Dendritic cell treated with granulocyte-macrophage colony-stimulating factor and Interleukin-4, amounts not matched to agents 40 ng/mL and 50 ng/mL, for 4 days (primary cell): Measurements from ENCODE around the gene PSG1.
"Not testable (repeated sequence)": the region's sequence is repeated elsewhere in the genome, so short reads cannot be mapped to it uniquely, and the experiment has no call there.

Experiments used
- H3K27ac Mint-ChIP-seq: one replicate; pipeline ENCODE4 v1.8.0; 2022; ENCODE audit warnings: mild to moderate bottlenecking, mixed read lengths
- H3K27me3 Mint-ChIP-seq: one replicate; pipeline ENCODE4 v1.8.0; 2022; ENCODE audit warnings: mild to moderate bottlenecking, mixed read lengths
- H3K36me3 Mint-ChIP-seq: one replicate; pipeline ENCODE4 v1.8.0; 2022; ENCODE audit warnings: low read depth, mixed read lengths
- H3K4me1 Mint-ChIP-seq: one replicate; pipeline ENCODE4 v1.8.0; 2022; ENCODE audit warnings: low read depth, mixed read lengths
- H3K4me3 Mint-ChIP-seq: one replicate; pipeline ENCODE4 v1.8.0; 2022; ENCODE audit warnings: mild to moderate bottlenecking, moderate library complexity, mixed read lengths
- H3K9me3 Mint-ChIP-seq: one replicate; pipeline ENCODE4 v1.8.0; 2022; ENCODE audit warnings: mixed read lengths
- intact Hi-C: fragments of 100-400 bp; cut with micrococcal nuclease; formaldehyde crosslinking; loops from one replicate; pipeline ENCODE4 v1.15.0; 2022

PSG1 gene

DNA sequence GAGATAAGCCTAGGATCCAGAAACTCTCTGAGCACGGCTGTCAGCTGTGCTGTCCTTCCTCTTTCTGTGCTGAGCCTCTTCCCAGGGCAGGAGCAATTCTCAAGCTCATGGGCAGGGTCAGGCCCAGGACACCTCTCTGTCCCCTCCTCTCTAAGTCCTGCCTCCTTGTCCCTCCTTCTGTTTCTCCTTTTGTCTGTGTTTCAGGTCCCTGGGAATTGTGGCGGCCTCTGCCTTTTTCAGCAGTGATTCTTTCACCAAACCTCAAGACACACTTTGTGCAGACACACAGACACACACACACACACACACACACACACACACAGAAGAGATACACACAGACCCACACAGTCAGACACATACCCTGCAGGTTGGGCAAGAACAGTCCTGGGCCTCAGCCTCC lies at the start of gene PSG1:
Gene PSG1, minus strand, starts transcription at position 101 of the 400 bp plus-strand sequence. CDS start 132 bp downstream, outside the sequence.
- Mint-ChIP-seq H3K27ac (no peak within 1 kb of the TSS), H3K36me3 (no peaks in the 10 kb centered on the region), H3K27me3 (peaks cover 2% of the 10 kb centered on the region), H3K4me3 (no peak within 1 kb of the TSS), H3K4me1 (no peaks in the 10 kb centered on the region), H3K9me3 (no peaks in the 10 kb centered on the region)
- intact Hi-C loops: no loop called here

GRCh38 chr19:42928896-42929295 lies 49.4 kb upstream of the PSG1 start:
- H3K4me3 Mint-ChIP-seq: no peak overlapping the region
- no peak overlapping the region for H3K27ac Mint-ChIP-seq
- no peaks in the 10 kb centered on the region for H3K9me3 Mint-ChIP-seq
- intact Hi-C loops: no loop called here
- H3K4me1 Mint-ChIP-seq: no peaks in the 10 kb centered on the region
- H3K36me3 Mint-ChIP-seq: no peaks in the 10 kb centered on the region
- H3K27me3 Mint-ChIP-seq: peaks cover 2% of the 10 kb centered on the region

- intact Hi-C loops: no loop called here
- Mint-ChIP-seq H3K27me3 (no peaks in the 10 kb centered on the region), H3K4me1 (no peaks in the 10 kb centered on the region), H3K4me3 (no peak overlapping the region), H3K27ac (no peak overlapping the region), H3K9me3 (no peaks in the 10 kb centered on the region), H3K36me3 (no peaks in the 10 kb centered on the region)
These were observed 47.3 kb upstream of the PSG1 start for GRCh38 chr19:42926781-42927180.

DNA sequence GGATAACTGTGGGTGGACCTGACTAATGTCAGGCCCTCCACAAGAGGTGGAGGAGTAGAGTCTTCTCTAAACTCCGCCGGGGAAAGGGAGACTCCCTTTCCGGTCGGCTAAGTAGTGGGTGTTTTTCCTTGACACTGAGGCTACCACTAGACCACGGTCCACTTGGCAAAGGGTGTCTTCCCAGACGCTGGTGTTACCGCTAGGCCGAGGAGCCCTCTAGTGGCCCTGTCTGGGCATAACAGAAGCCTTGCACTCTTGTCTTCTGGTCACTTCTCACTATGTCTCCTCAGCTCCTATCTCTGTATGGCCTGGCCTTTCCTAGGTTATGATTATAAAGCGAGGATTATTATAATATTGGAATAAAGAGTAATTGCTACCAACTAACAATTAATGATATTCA lies 43.6 kb upstream of the PSG1 start:
- H3K4me3 Mint-ChIP-seq, H3K9me3 Mint-ChIP-seq, intact Hi-C loops, H3K27me3 Mint-ChIP-seq, H3K4me1 Mint-ChIP-seq, H3K27ac Mint-ChIP-seq, H3K36me3 Mint-ChIP-seq: not testable (repeated sequence)

DNA sequence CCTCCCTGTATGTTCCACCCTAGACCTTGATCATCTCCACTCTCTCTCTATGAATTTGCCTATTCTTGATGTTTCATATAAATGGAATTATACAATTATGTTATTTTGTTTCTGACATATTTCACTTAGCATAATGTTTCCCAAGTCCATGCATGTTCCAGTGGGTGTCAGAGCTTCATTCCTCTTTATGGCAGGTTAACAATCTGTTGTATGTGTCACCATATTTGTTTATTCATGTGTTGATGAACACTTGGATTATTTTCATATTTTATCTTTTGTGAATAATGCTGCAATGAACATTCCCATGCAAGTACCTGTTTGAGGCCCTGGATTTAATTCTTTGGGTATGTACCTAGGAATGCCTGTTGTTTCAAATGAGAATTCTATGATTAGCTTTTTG lies 41.5 kb upstream of the PSG1 start:
- H3K4me1 Mint-ChIP-seq, H3K27me3 Mint-ChIP-seq, intact Hi-C loops, H3K9me3 Mint-ChIP-seq, H3K27ac Mint-ChIP-seq, H3K4me3 Mint-ChIP-seq, H3K36me3 Mint-ChIP-seq: not testable (repeated sequence)

- Mint-ChIP-seq H3K4me1 (no peaks in the 10 kb centered on the region), H3K9me3 (no peaks in the 10 kb centered on the region), H3K27me3 (peaks cover 3% of the 10 kb centered on the region), H3K36me3 (no peaks in the 10 kb centered on the region), H3K4me3 (no peak overlapping the region), H3K27ac (no peak overlapping the region)
- intact Hi-C loops: no loop called here
These were observed 40.2 kb upstream of the PSG1 start for GRCh38 chr19:42919757-42920079.

DNA sequence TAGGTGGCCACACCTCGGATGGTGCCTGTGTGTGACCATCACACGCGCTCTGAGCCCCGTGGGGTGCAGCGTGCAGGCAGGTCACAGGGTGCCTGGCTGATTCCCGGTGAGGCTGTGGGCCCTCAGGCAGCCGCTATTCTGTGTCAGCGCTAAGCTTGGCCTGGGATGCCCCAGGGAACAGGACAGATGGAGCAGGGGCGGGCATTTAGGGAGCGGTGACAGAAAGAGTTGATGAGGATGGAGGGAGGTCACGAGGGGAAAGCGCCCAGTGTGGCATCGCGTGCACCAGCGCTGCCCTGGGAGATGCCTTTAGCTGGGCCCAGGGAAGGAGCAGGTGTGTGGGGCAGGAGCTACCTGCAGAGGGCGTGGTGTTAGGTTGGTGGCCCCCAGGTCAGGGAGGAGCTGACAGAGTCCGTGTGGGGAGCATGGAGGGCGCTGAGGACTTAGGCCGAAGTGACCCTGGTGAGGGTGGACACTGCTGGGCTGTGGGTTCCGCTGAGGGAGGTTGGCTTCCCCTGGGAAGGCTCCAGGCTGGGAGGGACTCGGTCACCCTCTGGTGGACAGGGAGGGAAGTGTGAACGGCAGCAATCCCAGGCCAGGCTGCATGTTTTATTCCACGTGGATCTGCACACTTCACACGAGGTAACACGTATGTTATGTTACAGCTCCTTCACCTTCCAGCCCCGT lies 39.7 kb upstream of the PSG1 start:
- H3K4me3 Mint-ChIP-seq, H3K27ac Mint-ChIP-seq, H3K4me1 Mint-ChIP-seq, H3K9me3 Mint-ChIP-seq, H3K27me3 Mint-ChIP-seq, intact Hi-C loops, H3K36me3 Mint-ChIP-seq: not testable (repeated sequence)

- H3K9me3 Mint-ChIP-seq, H3K4me1 Mint-ChIP-seq, H3K4me3 Mint-ChIP-seq, H3K36me3 Mint-ChIP-seq, H3K27me3 Mint-ChIP-seq, intact Hi-C loops, H3K27ac Mint-ChIP-seq: not testable (repeated sequence)
These were observed 39.0 kb upstream of the PSG1 start for GRCh38 chr19:42918377-42919069.

DNA sequence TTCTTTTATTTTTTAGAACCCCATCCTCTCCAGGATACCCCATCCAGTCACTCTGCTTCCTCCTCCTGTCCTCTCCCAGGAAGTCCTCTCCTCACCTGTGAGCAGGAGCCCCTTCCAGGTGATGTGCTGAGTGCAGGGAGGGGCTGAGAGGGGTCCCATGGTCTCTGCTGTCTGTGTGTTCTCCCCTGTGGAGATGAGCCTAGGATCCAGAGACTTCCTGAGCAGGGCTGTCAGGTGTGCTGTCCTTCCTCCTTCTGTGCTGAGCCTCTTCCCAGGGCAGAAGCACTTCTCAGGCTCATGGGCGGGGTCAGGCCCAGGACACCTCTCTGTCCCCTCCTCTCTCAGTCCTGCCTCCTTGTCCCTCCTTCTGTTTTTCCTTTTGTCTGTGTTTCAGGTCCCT lies 38.1 kb upstream of the PSG1 start, which contains the start of gene PSG6:
Gene PSG6, minus strand, starts transcription at position 261 of the 400 bp plus-strand sequence. Its CDS starts 102 bp downstream, at position 159.
- H3K27me3 Mint-ChIP-seq, H3K4me3 Mint-ChIP-seq, H3K4me1 Mint-ChIP-seq, H3K9me3 Mint-ChIP-seq, H3K27ac Mint-ChIP-seq, H3K36me3 Mint-ChIP-seq, intact Hi-C loops: not testable (repeated sequence)

GRCh38 chr19:42916931-42917330 lies 37.4 kb upstream of the PSG1 start:
- not testable (repeated sequence) for H3K27ac Mint-ChIP-seq, H3K36me3 Mint-ChIP-seq

GRCh38 chr19:42913516-42913915 lies 34.0 kb upstream of the PSG1 start:
- intact Hi-C loops, H3K9me3 Mint-ChIP-seq, H3K27me3 Mint-ChIP-seq, H3K4me3 Mint-ChIP-seq, H3K4me1 Mint-ChIP-seq, H3K27ac Mint-ChIP-seq, H3K36me3 Mint-ChIP-seq: not testable (repeated sequence)

More at GRCh38 chr19:42916931-42917330, 37.4 kb upstream of the PSG1 start:
- intact Hi-C loops, H3K4me3 Mint-ChIP-seq, H3K4me1 Mint-ChIP-seq, H3K9me3 Mint-ChIP-seq, H3K27me3 Mint-ChIP-seq: not testable (repeated sequence)

DNA sequence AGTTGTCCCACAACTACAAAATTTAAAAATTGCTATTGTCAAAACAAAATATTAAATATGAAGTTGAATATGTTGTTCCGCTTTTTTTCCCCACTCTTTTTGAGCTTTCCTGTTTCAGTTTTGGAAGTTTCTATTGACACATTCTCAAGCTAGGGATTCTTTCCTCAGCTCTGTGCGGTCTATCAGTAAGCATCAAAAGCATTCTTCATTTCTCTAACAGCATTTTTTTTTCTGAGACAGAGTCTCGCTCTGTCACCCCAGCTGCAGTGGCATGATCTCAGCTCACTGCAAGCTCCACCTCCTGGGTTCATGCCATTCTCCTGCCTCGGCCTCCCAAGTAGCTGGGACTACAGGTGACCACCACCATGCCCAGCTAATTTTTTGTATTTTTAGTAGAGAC lies 33.4 kb upstream of the PSG1 start:
- H3K9me3 Mint-ChIP-seq, intact Hi-C loops, H3K4me3 Mint-ChIP-seq, H3K36me3 Mint-ChIP-seq, H3K27me3 Mint-ChIP-seq, H3K4me1 Mint-ChIP-seq, H3K27ac Mint-ChIP-seq: not testable (repeated sequence)

DNA sequence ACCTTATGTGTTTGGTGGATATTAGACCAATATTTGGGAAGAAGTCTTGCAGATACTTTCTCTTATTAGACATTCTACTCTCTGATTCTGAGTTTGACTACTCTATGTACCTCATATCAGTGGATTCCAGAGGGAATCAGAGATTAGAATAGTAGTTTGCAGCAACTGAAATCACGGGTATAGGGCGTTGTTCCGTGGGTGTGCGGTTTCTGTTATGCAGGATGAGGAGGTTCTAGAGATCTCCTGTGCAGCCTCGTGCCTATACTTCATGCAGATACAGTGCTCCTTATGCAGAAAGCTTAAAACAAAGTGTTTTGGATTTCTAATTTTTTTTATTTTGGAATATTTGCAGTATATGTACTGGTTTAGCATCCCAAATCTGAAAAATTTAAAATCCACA lies 32.2 kb upstream of the PSG1 start:
- H3K4me3 Mint-ChIP-seq, H3K9me3 Mint-ChIP-seq, H3K27me3 Mint-ChIP-seq, H3K27ac Mint-ChIP-seq, intact Hi-C loops, H3K36me3 Mint-ChIP-seq, H3K4me1 Mint-ChIP-seq: not testable (repeated sequence)

- H3K27me3 Mint-ChIP-seq, intact Hi-C loops, H3K4me3 Mint-ChIP-seq, H3K27ac Mint-ChIP-seq, H3K9me3 Mint-ChIP-seq, H3K4me1 Mint-ChIP-seq, H3K36me3 Mint-ChIP-seq: not testable (repeated sequence)
These were observed 26.6 kb upstream of the PSG1 start for GRCh38 chr19:42906162-42906561.

DNA sequence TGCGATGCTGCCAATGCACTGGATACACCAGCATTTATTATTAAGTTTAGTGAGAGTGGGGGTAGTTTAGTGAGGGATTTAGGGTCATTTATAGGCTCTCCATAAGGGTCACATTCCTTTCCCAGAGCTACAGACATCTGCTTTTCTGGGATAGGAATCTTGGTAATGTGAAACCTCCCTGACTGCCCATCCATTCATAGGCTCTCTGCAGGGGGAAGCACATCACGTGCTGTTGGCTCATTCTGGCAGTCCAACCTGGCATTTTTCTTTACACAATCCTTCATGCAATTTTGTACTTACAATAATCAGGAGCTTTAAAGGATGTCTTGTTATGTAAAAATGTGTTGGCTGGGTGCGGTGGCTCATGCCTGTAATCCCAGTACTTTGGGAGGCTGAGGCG lies 21.0 kb upstream of the PSG1 start:
- H3K4me3 Mint-ChIP-seq, H3K4me1 Mint-ChIP-seq, intact Hi-C loops, H3K36me3 Mint-ChIP-seq, H3K27me3 Mint-ChIP-seq, H3K27ac Mint-ChIP-seq, H3K9me3 Mint-ChIP-seq: not testable (repeated sequence)
